A673 (cell line): ENCODE data around the gene CTIF. TPM values are rescaled to one million over a fixed set of nuclear protein-coding genes. Genes with fewer than 3 reads are reported as not detected.

Source experiments
- BruUV-seq: library from RNA; stranded (reverse); fragments of 400-500 nt; replicated peaks from 2 replicates; lab custom pipeline; 2021; lab: Mats Ljungman, UMichigan
- CTCF ChIA-PET: fragments of 300-600 bp; sonication (Branson Sonifier 250); formaldehyde crosslinking; loops from one replicate; lab custom pipeline; 2022; ENCODE audit warnings: antibody characterized with exemption; lab: Charles Lee
- POLR2A ChIA-PET: fragments of 300-600 bp; sonication (Branson Sonifier 250); formaldehyde crosslinking; loops from one replicate; lab custom pipeline; 2022; ENCODE audit warnings: antibody characterized with exemption; ENCODE audit not compliant: low non-redundant PET; lab: Charles Lee
- DNase-seq: peaks from one replicate; pipeline ENCODE4 v3.0.0-alpha.2; 2015; ENCODE audit warnings: low spot score
- H3K27ac ChIP-seq: fragments of 200-600 bp; sonication (generic); 2 replicates; pipeline ENCODE4 v1.5.1; 2016; ENCODE audit warnings: mixed run types, low read depth, mild to moderate bottlenecking, mixed read lengths, antibody characterized with exemption, low read length; ENCODE audit not compliant: poor library complexity, severe bottlenecking
- H3K27me3 ChIP-seq: fragments of 200-600 bp; sonication (generic); replicated peaks from 2 replicates; pipeline ENCODE4 v1.6.1; 2017; ENCODE audit warnings: mixed run types, low read depth, mild to moderate bottlenecking, mixed read lengths, antibody characterized with exemption, low read length; ENCODE audit not compliant: insufficient read depth, poor library complexity
- H3K36me3 ChIP-seq: fragments of 200-600 bp; sonication (generic); 2 replicates; pipeline ENCODE4 v1.6.1; 2016; ENCODE audit warnings: mixed run types, mild to moderate bottlenecking, mixed read lengths, antibody characterized with exemption, low read length; ENCODE audit not compliant: insufficient read depth, poor library complexity, severe bottlenecking
- H3K4me1 ChIP-seq: fragments of 200-600 bp; sonication (generic); 2 replicates; pipeline ENCODE4 v1.6.1; 2017; ENCODE audit warnings: mixed run types, mild to moderate bottlenecking, mixed read lengths, antibody characterized with exemption, low read length; ENCODE audit not compliant: insufficient read depth, poor library complexity, severe bottlenecking
- H3K4me3 ChIP-seq: fragments of 200-600 bp; sonication (generic); 2 replicates; pipeline ENCODE4 v1.5.1; 2016; ENCODE audit warnings: low read depth, mixed run types, mild to moderate bottlenecking, mixed read lengths, low read length; ENCODE audit not compliant: poor library complexity, severe bottlenecking
- H3K9me3 ChIP-seq: fragments of 200-600 bp; sonication (generic); 2 replicates; pipeline ENCODE4 v1.6.1; 2016; ENCODE audit warnings: mixed run types, low read depth, mild to moderate bottlenecking, mixed read lengths, antibody characterized with exemption, low read length; ENCODE audit not compliant: poor library complexity, severe bottlenecking
- EZH2 ChIP-seq: fragments of 200-600 bp; sonication (generic); IDR thresholded peaks from 2 replicates; pipeline ENCODE4 v1.6.1; 2017; ENCODE audit warnings: borderline replicate concordance, low read depth, mild to moderate bottlenecking, mixed read lengths, antibody characterized with exemption, low read length; ENCODE audit not compliant: poor library complexity, severe bottlenecking
- intact Hi-C: fragments of 100-400 bp; cut with micrococcal nuclease; formaldehyde crosslinking; loops from one replicate; pipeline ENCODE4 v1.10.0; 2022; ENCODE audit not compliant: unreplicated experiment
- total RNA-seq: library from RNA; stranded (reverse); gene quantifications from 2 replicates; pipeline ENCODE4 v1.2.3, GENCODE V29; 2021
- TF ChIP-seq, protein P1 (sequence below): fragments of 300-800, 200-600 bp; sonication (generic); conservative IDR thresholded peaks from 2 replicates; pipeline ENCODE4 v1.5.1; 2017; ENCODE audit warnings: low read depth, mild to moderate bottlenecking, antibody characterized with exemption, low read length, moderate library complexity, mixed read lengths

Gene CTIF
- total RNA-seq, 1 experiment from 2014 or later: 23.5 TPM

DNA sequence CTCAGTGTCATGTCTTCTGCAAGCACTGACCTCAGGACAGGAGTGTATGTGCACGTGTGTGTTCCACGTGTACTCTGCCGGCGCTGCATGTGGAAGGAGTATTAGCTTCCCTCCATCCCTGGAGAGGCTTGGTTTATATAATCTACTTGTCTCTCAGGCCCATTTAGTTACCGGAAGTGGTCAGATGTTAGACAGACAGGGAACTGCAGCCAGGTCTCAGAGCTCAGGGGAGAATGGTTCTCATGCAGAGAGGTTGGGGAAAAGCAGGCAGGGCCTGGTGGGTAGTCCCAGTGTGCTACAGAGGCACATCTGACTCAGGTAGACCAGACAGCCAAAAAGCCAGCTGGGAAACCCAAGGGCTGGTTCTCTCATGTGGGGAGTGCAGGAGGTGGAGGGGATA, 167.9 kb downstream of the CTIF start:
- Histone ChIP-seq H3K27ac (no peak overlapping the region), H3K9me3 (no peaks in the 10 kb centered on the region), H3K36me3 (no peaks in the 10 kb centered on the region), H3K27me3 (no peaks in the 10 kb centered on the region), H3K4me3 (no peak overlapping the region), H3K4me1 (no peaks in the 10 kb centered on the region)
- TF ChIP-seq, protein P1, sequence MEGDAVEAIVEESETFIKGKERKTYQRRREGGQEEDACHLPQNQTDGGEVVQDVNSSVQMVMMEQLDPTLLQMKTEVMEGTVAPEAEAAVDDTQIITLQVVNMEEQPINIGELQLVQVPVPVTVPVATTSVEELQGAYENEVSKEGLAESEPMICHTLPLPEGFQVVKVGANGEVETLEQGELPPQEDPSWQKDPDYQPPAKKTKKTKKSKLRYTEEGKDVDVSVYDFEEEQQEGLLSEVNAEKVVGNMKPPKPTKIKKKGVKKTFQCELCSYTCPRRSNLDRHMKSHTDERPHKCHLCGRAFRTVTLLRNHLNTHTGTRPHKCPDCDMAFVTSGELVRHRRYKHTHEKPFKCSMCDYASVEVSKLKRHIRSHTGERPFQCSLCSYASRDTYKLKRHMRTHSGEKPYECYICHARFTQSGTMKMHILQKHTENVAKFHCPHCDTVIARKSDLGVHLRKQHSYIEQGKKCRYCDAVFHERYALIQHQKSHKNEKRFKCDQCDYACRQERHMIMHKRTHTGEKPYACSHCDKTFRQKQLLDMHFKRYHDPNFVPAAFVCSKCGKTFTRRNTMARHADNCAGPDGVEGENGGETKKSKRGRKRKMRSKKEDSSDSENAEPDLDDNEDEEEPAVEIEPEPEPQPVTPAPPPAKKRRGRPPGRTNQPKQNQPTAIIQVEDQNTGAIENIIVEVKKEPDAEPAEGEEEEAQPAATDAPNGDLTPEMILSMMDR: no peak
- no peak for TF ChIP-seq EZH2
- no peak for DNase-seq
- no TSS peak for BruUV-seq
- ChIA-PET CTCF (no interaction called here), POLR2A (no interaction called here)
- intact Hi-C loops: no loop called here

DNA sequence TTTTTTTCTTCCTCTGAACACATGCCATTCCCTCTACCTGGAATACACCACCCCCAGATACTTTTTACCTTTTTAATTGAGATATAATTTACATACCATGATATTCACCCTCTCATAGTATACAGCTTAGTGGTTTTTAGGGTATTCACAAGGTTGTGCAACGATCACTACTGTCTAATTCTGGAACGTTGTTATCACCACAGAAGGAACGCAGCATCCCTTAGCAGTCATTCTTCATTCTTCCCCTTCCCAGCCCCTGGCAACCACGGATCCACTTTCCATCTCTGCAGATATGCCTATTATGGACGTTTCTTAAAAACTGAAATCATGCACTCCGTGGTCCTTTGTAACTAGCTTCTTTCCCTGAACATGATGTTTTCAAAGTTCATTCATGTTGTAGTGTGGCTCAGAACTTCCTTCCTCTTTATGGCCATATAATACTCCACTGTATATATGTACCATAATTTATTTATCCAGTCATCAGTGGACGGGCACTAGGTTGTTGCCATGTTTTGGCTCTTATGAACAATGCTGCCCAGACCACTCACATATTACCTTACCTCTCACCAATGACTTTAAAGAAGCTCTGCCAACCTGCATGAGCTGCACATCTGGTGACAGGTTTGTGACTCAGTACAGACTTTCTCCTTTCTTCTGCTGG, 168.9 kb downstream of the CTIF start:
- no peaks in the 10 kb centered on the region for H3K36me3 ChIP-seq
- no peaks in the 10 kb centered on the region for H3K27me3 ChIP-seq
- H3K27ac ChIP-seq: no peak overlapping the region
- POLR2A ChIA-PET: interaction anchor here (0.6 kb wide), 1 partner anchor 9 kb away, joined by 3 read pairs; no protein-coding TSS in a partner anchor
- H3K4me1 ChIP-seq: no peaks in the 10 kb centered on the region
- no peak for DNase-seq
- CTCF ChIA-PET: no interaction called here
- intact Hi-C loops: no loop called here
- BruUV-seq: no TSS peak
- TF ChIP-seq, protein P1: no peak
- TF ChIP-seq EZH2: no peak
- no peak overlapping the region for H3K4me3 ChIP-seq
- no peaks in the 10 kb centered on the region for H3K9me3 ChIP-seq

GRCh38 chr18:48708807-48709206, 170.0 kb downstream of the CTIF start:
- POLR2A ChIA-PET: no interaction called here
- H3K4me3 ChIP-seq: no peak overlapping the region
- no peaks in the 10 kb centered on the region for H3K9me3 ChIP-seq
- CTCF ChIA-PET: no interaction called here
- no peak overlapping the region for H3K27ac ChIP-seq
- no peaks in the 10 kb centered on the region for H3K4me1 ChIP-seq
- no peaks in the 10 kb centered on the region for H3K27me3 ChIP-seq
- no peaks in the 10 kb centered on the region for H3K36me3 ChIP-seq
- BruUV-seq: no TSS peak
- intact Hi-C loops: no loop called here
- TF ChIP-seq, protein P1: no peak
- TF ChIP-seq EZH2: no peak
- DNase-seq: no peak
